GM06990 (cell line): ENCODE data around the gene STX12.

Source experiments
- DNase-seq: peaks from one replicate; pipeline ENCODE4 v3.0.0-alpha.2; 2011; ENCODE audit not compliant: insufficient read length; ENCODE audit errors: extremely low read depth
- H3K27me3 ChIP-seq: replicated peaks from 2 replicates; pipeline ENCODE4 v1.6.0; 2011; ENCODE audit warnings: low read length; ENCODE audit not compliant: control insufficient read depth, insufficient read depth
- H3K36me3 ChIP-seq: 2 replicates; pipeline ENCODE4 v1.5.1; 2011; ENCODE audit warnings: low read length; ENCODE audit not compliant: control insufficient read depth, insufficient read depth
- H3K4me3 ChIP-seq: replicated peaks from 2 replicates; pipeline ENCODE4 v1.5.1; 2011; ENCODE audit warnings: low read depth, mild to moderate bottlenecking, control low read depth, low read length
- TF ChIP-seq, protein P1 (sequence below): IDR thresholded peaks from 2 replicates; pipeline ENCODE4 v1.5.1; 2011; ENCODE audit warnings: low read length, control low read depth, mild to moderate bottlenecking, inconsistent platforms; ENCODE audit not compliant: insufficient read depth, poor library complexity, severe bottlenecking

The STX12 gene

DNA sequence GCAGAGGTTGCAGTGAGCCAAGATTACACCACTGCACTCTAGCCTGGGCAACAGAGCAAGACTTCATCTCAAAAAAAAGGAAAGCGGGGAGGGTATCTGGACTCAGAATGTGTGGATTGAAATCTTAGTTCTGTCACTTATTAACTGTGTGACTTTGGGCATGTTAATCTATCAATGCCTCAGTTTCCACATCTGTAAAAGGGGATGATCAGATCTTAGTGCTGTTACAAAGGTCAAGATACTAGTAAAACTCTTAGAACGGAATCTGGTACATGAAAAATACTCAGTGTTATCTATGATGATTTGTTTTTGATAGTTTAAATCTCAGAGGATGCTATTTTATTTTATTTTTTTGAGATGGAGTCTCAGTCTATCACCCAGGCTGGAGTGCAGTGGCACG, 36.8 kb upstream of the STX12 start:
- TF ChIP-seq, protein P1, sequence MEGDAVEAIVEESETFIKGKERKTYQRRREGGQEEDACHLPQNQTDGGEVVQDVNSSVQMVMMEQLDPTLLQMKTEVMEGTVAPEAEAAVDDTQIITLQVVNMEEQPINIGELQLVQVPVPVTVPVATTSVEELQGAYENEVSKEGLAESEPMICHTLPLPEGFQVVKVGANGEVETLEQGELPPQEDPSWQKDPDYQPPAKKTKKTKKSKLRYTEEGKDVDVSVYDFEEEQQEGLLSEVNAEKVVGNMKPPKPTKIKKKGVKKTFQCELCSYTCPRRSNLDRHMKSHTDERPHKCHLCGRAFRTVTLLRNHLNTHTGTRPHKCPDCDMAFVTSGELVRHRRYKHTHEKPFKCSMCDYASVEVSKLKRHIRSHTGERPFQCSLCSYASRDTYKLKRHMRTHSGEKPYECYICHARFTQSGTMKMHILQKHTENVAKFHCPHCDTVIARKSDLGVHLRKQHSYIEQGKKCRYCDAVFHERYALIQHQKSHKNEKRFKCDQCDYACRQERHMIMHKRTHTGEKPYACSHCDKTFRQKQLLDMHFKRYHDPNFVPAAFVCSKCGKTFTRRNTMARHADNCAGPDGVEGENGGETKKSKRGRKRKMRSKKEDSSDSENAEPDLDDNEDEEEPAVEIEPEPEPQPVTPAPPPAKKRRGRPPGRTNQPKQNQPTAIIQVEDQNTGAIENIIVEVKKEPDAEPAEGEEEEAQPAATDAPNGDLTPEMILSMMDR: no peak
- H3K36me3 ChIP-seq: no peaks in the 10 kb centered on the region; the same call in none of the 2 replicates
- no peaks in the 10 kb centered on the region for H3K27me3 ChIP-seq
- DNase-seq: no peak
- no peak overlapping the region for H3K4me3 ChIP-seq

DNA sequence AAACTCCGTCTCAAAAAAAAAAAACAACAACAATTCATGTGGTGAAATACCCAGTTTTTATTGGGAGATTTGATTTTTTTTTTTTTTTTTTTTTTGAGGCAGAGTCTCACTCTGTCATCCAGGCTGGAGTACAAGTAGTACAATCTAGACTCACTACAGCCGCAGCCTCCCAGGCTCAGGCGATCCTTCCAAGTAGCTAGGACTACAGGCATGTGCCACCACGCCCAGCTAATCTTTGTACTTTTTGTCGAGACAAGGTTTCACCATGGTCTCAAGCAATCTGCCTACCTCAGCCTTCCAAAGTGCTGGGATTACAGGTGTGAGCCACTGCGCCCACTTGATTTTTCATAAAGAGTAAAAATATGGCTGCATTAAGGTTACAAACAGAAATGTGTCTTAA, 31.9 kb upstream of the STX12 start:
- Histone ChIP-seq H3K4me3 (no peak overlapping the region), H3K36me3 (no peaks in the 10 kb centered on the region; the same call in none of the 2 replicates), H3K27me3 (no peaks in the 10 kb centered on the region)
- no peak for DNase-seq
- TF ChIP-seq, protein P1: no peak

DNA sequence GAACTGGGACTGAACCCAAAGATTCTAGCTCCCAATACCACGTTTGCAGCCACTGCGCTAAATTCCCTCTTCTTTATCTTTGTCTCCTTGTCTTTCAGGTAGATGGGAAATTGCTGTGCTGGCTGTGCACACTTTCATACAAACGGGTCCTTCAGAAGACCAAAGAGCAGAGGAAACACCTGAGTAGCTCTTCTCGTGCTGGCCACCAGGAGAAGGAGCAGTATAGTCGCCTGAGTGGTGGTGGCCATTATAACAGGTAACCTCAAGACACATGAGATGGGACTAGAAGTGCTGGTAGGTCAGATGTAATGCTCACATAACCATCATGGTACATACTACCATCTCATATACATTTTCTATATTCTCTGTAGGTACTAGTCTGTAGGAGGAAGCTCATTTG, 28.5 kb upstream of the STX12 start:
- no peak for DNase-seq
- Histone ChIP-seq H3K36me3 (peaks cover 4% of the 10 kb centered on the region), H3K27me3 (no peaks in the 10 kb centered on the region), H3K4me3 (no peak overlapping the region)
- TF ChIP-seq, protein P1: no peak

DNA sequence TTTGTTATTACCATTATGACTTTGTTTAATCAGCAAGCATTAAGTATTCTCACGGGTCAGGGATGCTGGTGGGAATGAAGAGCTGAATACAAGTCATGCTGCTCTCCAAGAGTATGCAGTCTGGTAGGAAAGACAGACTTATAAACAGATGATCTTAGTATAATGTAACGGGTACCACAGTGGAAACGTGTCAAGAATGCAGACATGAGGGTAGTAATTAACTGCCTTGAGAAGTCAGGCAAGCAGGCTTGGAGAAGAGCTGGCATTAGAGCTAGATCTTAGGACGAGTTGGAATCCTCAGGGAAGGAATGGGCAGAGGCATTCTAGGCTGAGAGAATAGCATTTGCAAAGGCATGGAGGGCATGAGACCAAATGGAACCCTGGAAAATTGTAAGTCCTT, 27.6 kb upstream of the STX12 start:
- Histone ChIP-seq H3K27me3 (no peaks in the 10 kb centered on the region), H3K4me3 (no peak overlapping the region), H3K36me3 (peaks cover 5% of the 10 kb centered on the region)
- TF ChIP-seq, protein P1: no peak
- no peak for DNase-seq

GRCh38 chr1:27752360-27752759, 20.7 kb upstream of the STX12 start:
- H3K4me3 ChIP-seq: no peak overlapping the region
- TF ChIP-seq, protein P1: no peak
- no peak for DNase-seq
- H3K36me3 ChIP-seq: peaks cover 5% of the 10 kb centered on the region
- no peaks in the 10 kb centered on the region for H3K27me3 ChIP-seq

- no peaks in the 10 kb centered on the region; the same call in none of the 2 replicates for H3K36me3 ChIP-seq
- TF ChIP-seq, protein P1: no peak
Observed at GRCh38 chr1:27755286-27755685, 17.7 kb upstream of the STX12 start.

More at GRCh38 chr1:27755286-27755685, 17.7 kb upstream of the STX12 start:
- DNase-seq: no peak
- H3K4me3 ChIP-seq: no peak overlapping the region
- H3K27me3 ChIP-seq: no peaks in the 10 kb centered on the region
